C4-2B (cell line): Measurements from ENCODE around the gene SHLD2.
"Not testable (repeated sequence)": the region's sequence is repeated elsewhere in the genome, so short reads cannot be mapped to it uniquely, and the experiment has no call there.

ENCODE experiments used
- ZFX ChIP-seq: fragments of 450-650 bp; IDR thresholded peaks from 2 replicates; pipeline ENCODE4 v1.6.1; 2017
- TF ChIP-seq, protein P1 (sequence below): fragments of 450-650 bp; conservative IDR thresholded peaks from 2 replicates; pipeline ENCODE4 v1.5.1; 2017; ENCODE audit warnings: mild to moderate bottlenecking

DNA sequence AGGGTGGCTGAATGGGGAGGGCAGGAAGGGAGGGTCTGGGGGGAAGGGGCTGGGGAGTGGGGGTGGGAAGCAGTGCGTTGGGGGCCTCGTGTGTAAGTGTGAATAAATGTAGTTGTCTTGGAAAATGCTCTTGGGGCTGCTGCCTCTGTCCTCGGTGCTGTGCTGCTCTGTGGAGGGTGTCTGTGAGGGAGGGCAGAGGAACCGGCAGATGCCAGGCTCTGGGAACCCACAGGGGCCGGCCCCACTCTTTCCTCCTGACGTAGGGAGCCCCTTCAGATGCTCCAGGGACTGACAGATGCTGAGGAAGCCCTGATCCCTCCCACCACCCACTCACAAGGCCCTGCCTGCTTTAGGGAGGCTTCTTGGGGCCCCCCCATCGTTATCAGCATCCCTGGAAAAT, 139.8 kb downstream of the SHLD2 start:
- TF ChIP-seq, protein P1, sequence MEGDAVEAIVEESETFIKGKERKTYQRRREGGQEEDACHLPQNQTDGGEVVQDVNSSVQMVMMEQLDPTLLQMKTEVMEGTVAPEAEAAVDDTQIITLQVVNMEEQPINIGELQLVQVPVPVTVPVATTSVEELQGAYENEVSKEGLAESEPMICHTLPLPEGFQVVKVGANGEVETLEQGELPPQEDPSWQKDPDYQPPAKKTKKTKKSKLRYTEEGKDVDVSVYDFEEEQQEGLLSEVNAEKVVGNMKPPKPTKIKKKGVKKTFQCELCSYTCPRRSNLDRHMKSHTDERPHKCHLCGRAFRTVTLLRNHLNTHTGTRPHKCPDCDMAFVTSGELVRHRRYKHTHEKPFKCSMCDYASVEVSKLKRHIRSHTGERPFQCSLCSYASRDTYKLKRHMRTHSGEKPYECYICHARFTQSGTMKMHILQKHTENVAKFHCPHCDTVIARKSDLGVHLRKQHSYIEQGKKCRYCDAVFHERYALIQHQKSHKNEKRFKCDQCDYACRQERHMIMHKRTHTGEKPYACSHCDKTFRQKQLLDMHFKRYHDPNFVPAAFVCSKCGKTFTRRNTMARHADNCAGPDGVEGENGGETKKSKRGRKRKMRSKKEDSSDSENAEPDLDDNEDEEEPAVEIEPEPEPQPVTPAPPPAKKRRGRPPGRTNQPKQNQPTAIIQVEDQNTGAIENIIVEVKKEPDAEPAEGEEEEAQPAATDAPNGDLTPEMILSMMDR = not testable (repeated sequence)
- TF ChIP-seq ZFX = not testable (repeated sequence)
